Stimulated activated naive B cell treated with anti-CD40 and anti-IgM and Interleukin-4, amounts not matched to agents 10 μg/mL and 1 μg/mL and 100 μg/mL, for 72 hours (primary cell): ENCODE data around the gene ZNF853.
"Not testable (repeated sequence)": the region's sequence is repeated elsewhere in the genome, so short reads cannot be mapped to it uniquely, and the experiment has no call there.

ENCODE experiments used
- ATAC-seq, 2 donors: fragments of 150-1000 bp; cut with Tn5 transposase; replicated peaks; 2 replicates each; pipeline ENCODE4 v1.10.0; 2021; ENCODE audit warnings: moderate library complexity in 1 of 2
- DNase-seq: peaks from one replicate; pipeline ENCODE4 v3.0.0; 2021
- H3K27ac Mint-ChIP-seq: one replicate; pipeline ENCODE4 v1.8.0; 2022; ENCODE audit warnings: mild to moderate bottlenecking, mixed read lengths
- H3K27me3 Mint-ChIP-seq, 2 donors: one replicate each; pipeline ENCODE4 v1.8.0; 2022; ENCODE audit warnings: mixed read lengths in 2 of 2
- H3K36me3 Mint-ChIP-seq, 2 donors: one replicate each; pipeline ENCODE4 v1.8.0; 2022; ENCODE audit warnings: mixed read lengths in 2 of 2, mild to moderate bottlenecking in 1 of 2
- H3K4me1 Mint-ChIP-seq, 2 donors: one replicate each; pipeline ENCODE4 v1.8.0; 2022; ENCODE audit warnings: mixed read lengths in 2 of 2, mild to moderate bottlenecking in 1 of 2
- H3K4me3 Mint-ChIP-seq, 2 donors: one replicate each; pipeline ENCODE4 v1.8.0; 2022; ENCODE audit warnings: mild to moderate bottlenecking in 2 of 2, mixed read lengths in 2 of 2, moderate library complexity in 1 of 2
- H3K9me3 Mint-ChIP-seq, 2 donors: one replicate each; pipeline ENCODE4 v1.8.0; 2022; ENCODE audit warnings: mixed read lengths in 2 of 2, mild to moderate bottlenecking in 1 of 2

The ZNF853 gene

GRCh38 chr7:6656413-6656812, 41.0 kb downstream of the ZNF853 start:
- peaks cover 21 to 31% of the 10 kb centered on the region in 2 donors for H3K36me3 Mint-ChIP-seq
- H3K4me1 Mint-ChIP-seq: peaks cover 0 to 2% of the 10 kb centered on the region in 2 donors
- DNase-seq: no peak
- H3K9me3 Mint-ChIP-seq: no peaks in the 10 kb centered on the region
- no peaks in the 10 kb centered on the region for H3K27me3 Mint-ChIP-seq
- no peak for ATAC-seq
- no peak overlapping the region for H3K4me3 Mint-ChIP-seq
- H3K27ac Mint-ChIP-seq: no peak overlapping the region

DNA sequence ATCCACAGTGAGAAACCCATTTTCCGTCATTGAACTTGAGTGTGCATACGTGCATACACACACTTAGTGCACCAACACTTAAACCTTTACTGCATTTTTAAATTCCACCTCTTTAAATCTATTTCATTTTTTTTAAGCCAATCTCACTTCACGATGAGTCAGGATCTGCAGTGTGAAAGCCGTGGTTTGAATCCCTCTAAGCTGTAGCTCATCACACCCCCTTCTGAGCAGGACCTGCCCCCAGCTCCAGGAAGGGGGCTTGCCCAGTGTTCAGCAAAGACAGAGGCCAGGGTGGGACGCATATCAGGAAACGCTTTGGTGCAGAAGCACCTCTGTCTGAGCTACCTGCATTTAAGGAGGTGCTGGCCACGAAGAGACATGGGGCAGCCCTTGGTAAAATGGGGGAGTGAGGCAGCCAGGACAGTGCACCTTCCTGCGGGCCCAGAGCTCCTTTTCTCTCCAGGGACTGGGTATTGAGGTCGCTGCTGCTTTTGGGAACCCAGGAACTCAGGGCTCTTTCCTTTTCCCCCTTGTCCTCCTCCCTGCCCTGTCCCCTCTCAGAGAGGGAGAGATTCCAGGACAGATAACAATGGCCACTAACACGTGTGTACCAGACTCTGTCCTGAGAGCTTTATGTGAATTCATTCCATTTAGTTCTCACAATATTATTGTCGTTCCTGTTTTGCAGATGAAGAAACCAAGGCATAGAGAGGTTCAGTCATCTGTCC, 43.4 kb downstream of the ZNF853 start:
- ATAC-seq (peak; percentile 33), DNase-seq (no peak)
- H3K9me3 Mint-ChIP-seq: no peaks in the 10 kb centered on the region
- H3K27me3 Mint-ChIP-seq: no peaks in the 10 kb centered on the region
- no peak overlapping the region for H3K4me3 Mint-ChIP-seq
- peaks cover 0 to 2% of the 10 kb centered on the region in 2 donors for H3K4me1 Mint-ChIP-seq
- H3K27ac Mint-ChIP-seq: no peak overlapping the region
- H3K36me3 Mint-ChIP-seq: peaks cover 13 to 21% of the 10 kb centered on the region in 2 donors

DNA sequence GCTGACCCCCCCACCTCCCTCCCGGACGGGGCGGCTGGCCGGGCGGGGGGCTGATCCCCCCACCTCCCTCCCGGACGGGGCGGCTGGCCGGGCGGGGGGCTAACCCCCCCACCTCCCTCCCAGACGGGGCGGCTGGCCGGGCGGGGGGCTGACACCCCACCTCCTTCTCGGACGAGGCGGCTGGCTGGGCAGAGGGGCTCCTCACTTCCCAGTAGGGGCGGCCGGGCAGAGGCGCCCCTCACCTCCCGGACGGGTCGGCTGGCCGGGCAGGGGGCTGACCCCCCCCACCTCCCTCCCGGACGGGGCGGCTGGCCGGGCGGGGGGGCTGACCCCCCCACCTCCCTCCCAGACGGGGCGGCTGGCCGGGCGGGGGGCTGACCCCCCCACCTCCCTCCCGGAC, 55.4 kb downstream of the ZNF853 start:
- H3K4me1 Mint-ChIP-seq, ATAC-seq, H3K4me3 Mint-ChIP-seq, DNase-seq, H3K27ac Mint-ChIP-seq: not testable (repeated sequence)
- Mint-ChIP-seq H3K9me3 (peaks cover 25 to 31% of the 10 kb centered on the region in 2 donors), H3K36me3 (peaks cover 12 to 39% of the 10 kb centered on the region in 2 donors), H3K27me3 (peaks cover 7 to 11% of the 10 kb centered on the region in 2 donors)
